ENCODE measurements around the gene RALGAPA2.

GRCh38 chr20:20480126-20480525 is 232.3 kb downstream of the RALGAPA2 start:
- TF ChIP-seq RARG (CRISPR knock-in tag; IDR thresholded peaks at IDR 0.05; ENCODE audit: low read depth): no peak
- no peak for TF ChIP-seq CHD4 (IDR thresholded peaks at IDR 0.05; ENCODE audit: borderline replicate concordance, low read length)
- no peak for TF ChIP-seq KDM5A (IDR thresholded peaks at IDR 0.05; ENCODE audit: borderline replicate concordance, low read length)
- TF ChIP-seq GABPA (IDR thresholded peaks at IDR 0.05; ENCODE audit: low read depth, low read length): no peak
- TF ChIP-seq GABPA (CRISPR knock-in tag; IDR thresholded peaks at IDR 0.05; ENCODE audit: low read depth): no peak
- TF ChIP-seq ZNF431 (CRISPR knock-in tag; IDR thresholded peaks at IDR 0.05; ENCODE audit: borderline replicate concordance, low read depth): no peak
- no peak for TF ChIP-seq ZNF580 (CRISPR knock-in tag; IDR thresholded peaks at IDR 0.05; ENCODE audit: borderline replicate concordance, low read depth)
- TF ChIP-seq MYPOP (CRISPR knock-in tag; IDR thresholded peaks at IDR 0.05): no peak
- no peak for TF ChIP-seq SP1 (IDR thresholded peaks at IDR 0.05)
- no peak for TF ChIP-seq SP1 (CRISPR knock-in tag; IDR thresholded peaks at IDR 0.05)
- TF ChIP-seq HOMEZ (CRISPR knock-in tag; IDR thresholded peaks at IDR 0.05; ENCODE audit: low read depth): no peak
- no peak for TF ChIP-seq SRF (IDR thresholded peaks at IDR 0.05; ENCODE audit: low read depth, low read length)
- TF ChIP-seq ZNF549 (CRISPR knock-in tag; IDR thresholded peaks at IDR 0.05): no peak
- TF ChIP-seq CTCF (CRISPR knock-in tag; IDR thresholded peaks at IDR 0.05): no peak
- no peak for TF ChIP-seq ZBTB43 (CRISPR knock-in tag; conservative IDR thresholded peaks at IDR 0.05)
- TF ChIP-seq ZNF570 (CRISPR knock-in tag; IDR thresholded peaks at IDR 0.05; ENCODE audit: borderline replicate concordance): no peak

All from HepG2 (cell line).